GM12878 (cell line): ENCODE data around the gene WDR31. TPM values are rescaled to one million over a fixed set of nuclear protein-coding genes. Genes with fewer than 3 reads are reported as not detected.

ENCODE experiments used
- ATAC-seq: fragments of 200-7000 bp; cut with Tn5 transposase; 3 replicates; pipeline ENCODE4 v1.9.1; 2020; ENCODE audit warnings: mild to moderate bottlenecking, moderate library complexity
- BruUV-seq: library from RNA; stranded (reverse); fragments of 400-500 nt; replicated peaks from 2 replicates; lab custom pipeline; 2021; lab: Mats Ljungman, UMichigan
- CTCF ChIA-PET: fragments of 300-600 bp; sonication (Branson Sonifier 250); formaldehyde crosslinking; extraction: SDS; loops from one replicate; lab custom pipeline; 2021; ENCODE audit warnings: inconsistent platforms; lab: Yijun Ruan, JAX
- POLR2A ChIA-PET: fragments of 350-600 bp; formaldehyde crosslinking; extraction: SDS; loops from one replicate; lab custom pipeline; 2021; ENCODE audit warnings: inconsistent platforms; lab: Charles Lee
- RAD21 ChIA-PET: fragments of 300-600 bp; sonication (Branson Sonifier 250); formaldehyde crosslinking; loops from one replicate; lab custom pipeline; 2023; ENCODE audit warnings: antibody characterized with exemption; ENCODE audit not compliant: unreplicated experiment; lab: Charles Lee
- SMC1A ChIA-PET: fragments of 300-600 bp; sonication (Branson Sonifier 250); formaldehyde crosslinking; loops from one replicate; lab custom pipeline; 2023; ENCODE audit not compliant: unreplicated experiment, uncharacterized antibody; lab: Charles Lee
- DNase-seq: peaks from one replicate; pipeline ENCODE4 v3.0.0-alpha.2; 2011; ENCODE audit warnings: low read depth, low spot score
- FAIRE-seq: peaks from 3 replicates; lab custom pipeline; 2011; peaks lifted over from hg19 to GRCh38; lab: Jason Lieb, UNC
- H2AFZ ChIP-seq: 2 replicates; pipeline ENCODE4 v1.6.0; 2011; ENCODE audit warnings: low read depth, low read length, control low read depth; ENCODE audit not compliant: control insufficient read depth
- H3K27ac ChIP-seq: 2 replicates; pipeline ENCODE4 v1.5.1; 2011; ENCODE audit warnings: control low read depth; ENCODE audit not compliant: control insufficient read depth, insufficient read depth
- H3K27me3 ChIP-seq, 2 experiments: replicated peaks in 1 of 2; 2 replicates each; pipeline versions ENCODE4 v1.6.0 to v1.6.1; 2011; ENCODE audit warnings: low read length in 1 of 2; ENCODE audit not compliant: control insufficient read depth in 2 of 2, insufficient read depth in 2 of 2
- H3K36me3 ChIP-seq, 2 experiments: 2 replicates each; pipeline ENCODE4 v1.5.1; 2011; ENCODE audit warnings: low read length in 1 of 2; ENCODE audit not compliant: control insufficient read depth in 2 of 2, insufficient read depth in 2 of 2
- H3K4me1 ChIP-seq: 2 replicates; pipeline ENCODE4 v1.6.1; 2011; ENCODE audit warnings: mild to moderate bottlenecking, low read length, moderate library complexity, mixed read lengths; ENCODE audit not compliant: control insufficient read depth, insufficient read depth
- H3K4me2 ChIP-seq: 2 replicates; pipeline ENCODE4 v1.6.0; 2011; ENCODE audit warnings: control low read depth; ENCODE audit not compliant: control insufficient read depth, insufficient read depth
- H3K4me3 ChIP-seq: fragments of 200-600 bp; sonication (generic); 2 replicates; pipeline ENCODE4 v1.5.1; 2016
- H3K79me2 ChIP-seq: 2 replicates; pipeline ENCODE4 v1.6.0; 2011; ENCODE audit warnings: low read length; ENCODE audit not compliant: control insufficient read depth, insufficient read depth
- H3K9ac ChIP-seq: 2 replicates; pipeline ENCODE4 v1.8.0; 2011; ENCODE audit warnings: low read length, control low read depth, mixed read lengths; ENCODE audit not compliant: control insufficient read depth, insufficient read depth
- H3K9me3 ChIP-seq: replicated peaks from 3 replicates; pipeline ENCODE4 v1.5.1; 2011; ENCODE audit warnings: mild to moderate bottlenecking, low read length; ENCODE audit not compliant: control insufficient read depth, insufficient read depth
- H4K20me1 ChIP-seq: 2 replicates; pipeline ENCODE4 v1.6.0; 2011; ENCODE audit not compliant: control insufficient read depth, insufficient read depth
- BMI1 ChIP-seq: fragments of 450-650 bp; IDR thresholded peaks from 2 replicates; pipeline ENCODE4 v1.6.1; 2016; ENCODE audit warnings: mild to moderate bottlenecking, moderate library complexity, borderline replicate concordance
- CHD2 ChIP-seq: IDR thresholded peaks from 2 replicates; pipeline ENCODE4 v1.6.1; 2011; ENCODE audit warnings: low read depth, low read length, improper control_type of control experiment, borderline replicate concordance
- CUX1 ChIP-seq: IDR thresholded peaks from 2 replicates; pipeline ENCODE4 v1.6.1; 2012; ENCODE audit warnings: improper control_type of control experiment, low read depth, low read length; ENCODE audit not compliant: insufficient replicate concordance
- GATAD2B ChIP-seq: fragments of 450-650 bp; conservative IDR thresholded peaks from 2 replicates; pipeline ENCODE4 v1.6.1; 2017; ENCODE audit warnings: low read depth, mild to moderate bottlenecking, moderate library complexity
- POLR2AphosphoS5 ChIP-seq: IDR thresholded peaks from 2 replicates; pipeline ENCODE4 v1.6.1; 2011; ENCODE audit warnings: mild to moderate bottlenecking, low read length, inconsistent platforms
- RBBP5 ChIP-seq: fragments of 200-600 bp; sonication (generic); conservative IDR thresholded peaks from 2 replicates; pipeline ENCODE4 v1.6.1; 2016
- RELB ChIP-seq: fragments of 450-650 bp; IDR thresholded peaks from 2 replicates; pipeline ENCODE4 v1.6.1; 2017; ENCODE audit warnings: low read depth, mild to moderate bottlenecking, moderate library complexity
- SIN3A ChIP-seq: IDR thresholded peaks from 2 replicates; pipeline ENCODE4 v1.6.1; 2012; ENCODE audit warnings: low read depth, low read length, improper control_type of control experiment
- TAF1 ChIP-seq: IDR thresholded peaks from 2 replicates; pipeline ENCODE4 v1.6.1; 2011; ENCODE audit warnings: mild to moderate bottlenecking, low read depth, low read length, borderline replicate concordance
- TBL1XR1 ChIP-seq: IDR thresholded peaks from 2 replicates; pipeline ENCODE4 v1.6.1; 2012; ENCODE audit warnings: low read depth, low read length, improper control_type of control experiment
- ZBED1 ChIP-seq: IDR thresholded peaks from 2 replicates; pipeline ENCODE4 v1.6.1; 2016; ENCODE audit warnings: borderline replicate concordance
- ZBTB4 ChIP-seq: fragments of 450-650 bp; formaldehyde crosslinking; IDR thresholded peaks from 2 replicates; pipeline ENCODE4 v1.4.0; 2022; ENCODE audit warnings: mild to moderate bottlenecking, moderate library complexity
- WGBS: methylation state at CpG from one replicate; pipeline ENCODE4 v1.1.6; 2016; ENCODE audit warnings: low lambda C conversion rate; ENCODE audit not compliant: insufficient replicate concordance, insufficient coverage; ENCODE audit errors: missing lambda C conversion rate; 5-methylcytosine and 5-hydroxymethylcytosine counted together
- in situ Hi-C: fragments of 300-500 bp; cut with MboI; formaldehyde crosslinking; loops from 9 replicates; pipeline ENCODE4 v1.14.3; 2018; ENCODE audit warnings: mixed read lengths
- intact Hi-C: fragments of 100-400 bp; cut with micrococcal nuclease; formaldehyde crosslinking; loops from one replicate; pipeline ENCODE4 v1.14.2; 2022; ENCODE audit not compliant: unreplicated experiment
- polyA plus RNA-seq, 11 experiments: library from polyadenylated mRNA; depleted of rRNA in 4 of 11; unstranded in 6 of 11; stranded (reverse) in 5 of 11; fragments of >200 nt; fragmentation: Nextera tagmentation in 4 of 11; fragmentation: Illumina TruSeq in 1 of 11; extraction: Ambion mirVana in 4 of 11; extraction: Trizol in 1 of 11; gene quantifications; 1 replicate in 1 of 11; 2 replicates in 10 of 11; pipeline versions ENCODE4 v1.2.1 to v1.2.3, GENCODE V29; 2011 to 2016; ENCODE audit warnings: inconsistent platforms in 2 of 11, missing spikeins in 2 of 11, low read depth in 1 of 11
- total RNA-seq, 4 experiments: library from RNA; depleted of rRNA in 3 of 4; stranded (reverse); fragments of >200 nt in 3 of 4; fragmentation: Illumina TruSeq in 1 of 4; extraction: Trizol in 1 of 4; gene quantifications; 2 replicates each; pipeline versions ENCODE4 v1.2.1 to v1.2.3, GENCODE V29; 2013 to 2021
- TF ChIP-seq, protein P1 (sequence below), 3 experiments: IDR thresholded peaks in 2 of 3; conservative IDR thresholded peaks in 1 of 3; 2 replicates each; pipeline ENCODE4 v1.5.1; 2011; ENCODE audit warnings: low read depth in 3 of 3, low read length in 3 of 3, mild to moderate bottlenecking in 3 of 3, control low read depth in 2 of 3, moderate library complexity in 2 of 3, inconsistent platforms in 1 of 3, mixed read lengths in 1 of 3; ENCODE audit not compliant: control insufficient read depth in 2 of 3, insufficient read depth in 1 of 3; ENCODE audit errors: extremely low read depth in 1 of 3

WDR31 gene
- total and polyA plus RNA-seq, 10 of the 15 experiments (the other 5 are each of a cell fraction or from before 2014, with no cell fraction given): 0.26 to 1.7 (median 0.79) TPM

GRCh38 chr9:113331780-113332179 is 8.3 kb downstream of the WDR31 start:
- no peak for ATAC-seq
- Histone ChIP-seq H3K4me3 (no peak overlapping the region), H3K9ac (no peak overlapping the region), H3K27me3 (no peaks in the 10 kb centered on the region), H2AFZ (no peak overlapping the region), H3K9me3 (no peaks in the 10 kb centered on the region), H3K79me2 (no peaks in the 10 kb centered on the region), H3K36me3 (no peaks in the 10 kb centered on the region), H3K4me2 (no peak overlapping the region), H3K27ac (no peak overlapping the region), H3K4me1 (0 out of 2 replicates have a peak, but pooled peaks cover 2% of the 10 kb centered on the region), H4K20me1 (no peaks in the 10 kb centered on the region)
- no peak for FAIRE-seq
- no TSS peak for BruUV-seq
- DNase-seq: no peak
- ChIA-PET RAD21 (no interaction called here), CTCF (no interaction called here), SMC1A (no interaction called here), POLR2A (interaction anchor here (0.5 kb wide), 1 partner anchor 43 kb away, joined by 3 read pairs; no protein-coding TSS in a partner anchor)
- intact Hi-C loops (no loop called here), in situ Hi-C loops (no loop called here)
- 39% methylated on average over 4 of the region's 4 CpGs for WGBS
- TF ChIP-seq RBBP5: no peak
- no peak for TF ChIP-seq SIN3A
- TF ChIP-seq ZBTB4 (CRISPR knock-in tag): no peak
- no peak for TF ChIP-seq ZBED1
- TF ChIP-seq CUX1: no peak
- no peak for TF ChIP-seq BMI1
- no peak for TF ChIP-seq TAF1
- TF ChIP-seq RELB: no peak
- TF ChIP-seq, protein P1, sequence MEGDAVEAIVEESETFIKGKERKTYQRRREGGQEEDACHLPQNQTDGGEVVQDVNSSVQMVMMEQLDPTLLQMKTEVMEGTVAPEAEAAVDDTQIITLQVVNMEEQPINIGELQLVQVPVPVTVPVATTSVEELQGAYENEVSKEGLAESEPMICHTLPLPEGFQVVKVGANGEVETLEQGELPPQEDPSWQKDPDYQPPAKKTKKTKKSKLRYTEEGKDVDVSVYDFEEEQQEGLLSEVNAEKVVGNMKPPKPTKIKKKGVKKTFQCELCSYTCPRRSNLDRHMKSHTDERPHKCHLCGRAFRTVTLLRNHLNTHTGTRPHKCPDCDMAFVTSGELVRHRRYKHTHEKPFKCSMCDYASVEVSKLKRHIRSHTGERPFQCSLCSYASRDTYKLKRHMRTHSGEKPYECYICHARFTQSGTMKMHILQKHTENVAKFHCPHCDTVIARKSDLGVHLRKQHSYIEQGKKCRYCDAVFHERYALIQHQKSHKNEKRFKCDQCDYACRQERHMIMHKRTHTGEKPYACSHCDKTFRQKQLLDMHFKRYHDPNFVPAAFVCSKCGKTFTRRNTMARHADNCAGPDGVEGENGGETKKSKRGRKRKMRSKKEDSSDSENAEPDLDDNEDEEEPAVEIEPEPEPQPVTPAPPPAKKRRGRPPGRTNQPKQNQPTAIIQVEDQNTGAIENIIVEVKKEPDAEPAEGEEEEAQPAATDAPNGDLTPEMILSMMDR (IDR thresholded peaks at IDR 0.05 in 2 of 3, conservative IDR thresholded peaks at IDR 0.05 in 1 of 3; ENCODE audit: control insufficient read depth in 2 of 3, extremely low read depth in 1 of 3, insufficient read depth in 1 of 3, low read depth in 3 of 3, low read length in 3 of 3): no peak
- no peak for TF ChIP-seq CHD2
- no peak for TF ChIP-seq POLR2AphosphoS5
- no peak for TF ChIP-seq TBL1XR1
- TF ChIP-seq GATAD2B: no peak
